ENCODE data around the gene SIAH3.

DNA sequence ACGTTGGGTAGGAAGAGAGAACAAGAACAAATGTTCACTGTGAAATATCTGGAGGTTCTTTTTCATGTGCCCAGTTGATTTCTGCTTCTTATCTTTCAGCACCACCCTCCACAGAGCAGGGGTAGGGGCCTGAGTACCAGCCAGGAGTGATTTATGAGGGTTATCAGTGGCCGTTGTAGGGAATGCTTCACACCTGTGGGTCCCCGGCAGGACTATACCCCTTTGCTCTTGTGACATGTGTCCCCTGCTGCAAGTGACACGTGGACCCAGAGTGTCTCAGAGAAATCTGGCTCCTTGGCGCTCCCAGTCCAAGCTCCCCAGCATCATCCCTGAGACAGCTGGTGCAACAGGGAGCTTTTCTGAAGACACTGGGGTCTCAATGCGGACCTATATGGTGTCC lies 29.7 kb downstream of the SIAH3 start:
- TF ChIP-seq MYNN (tag by site-specific recombination; IDR thresholded peaks at IDR 0.05; ENCODE audit: borderline replicate concordance) (no peak), ZNF292 (tag by site-specific recombination; IDR thresholded peaks at IDR 0.05; ENCODE audit: borderline replicate concordance, low read depth) (no peak), ZBTB21 (tag by site-specific recombination; IDR thresholded peaks at IDR 0.05) (no peak), SCRT1 (tag by site-specific recombination; IDR thresholded peaks at IDR 0.05; ENCODE audit: borderline replicate concordance) (no peak), ZBTB7A (tag by site-specific recombination; IDR thresholded peaks at IDR 0.05; ENCODE audit: low read depth) (no peak)
- TF ChIP-seq, protein P1, sequence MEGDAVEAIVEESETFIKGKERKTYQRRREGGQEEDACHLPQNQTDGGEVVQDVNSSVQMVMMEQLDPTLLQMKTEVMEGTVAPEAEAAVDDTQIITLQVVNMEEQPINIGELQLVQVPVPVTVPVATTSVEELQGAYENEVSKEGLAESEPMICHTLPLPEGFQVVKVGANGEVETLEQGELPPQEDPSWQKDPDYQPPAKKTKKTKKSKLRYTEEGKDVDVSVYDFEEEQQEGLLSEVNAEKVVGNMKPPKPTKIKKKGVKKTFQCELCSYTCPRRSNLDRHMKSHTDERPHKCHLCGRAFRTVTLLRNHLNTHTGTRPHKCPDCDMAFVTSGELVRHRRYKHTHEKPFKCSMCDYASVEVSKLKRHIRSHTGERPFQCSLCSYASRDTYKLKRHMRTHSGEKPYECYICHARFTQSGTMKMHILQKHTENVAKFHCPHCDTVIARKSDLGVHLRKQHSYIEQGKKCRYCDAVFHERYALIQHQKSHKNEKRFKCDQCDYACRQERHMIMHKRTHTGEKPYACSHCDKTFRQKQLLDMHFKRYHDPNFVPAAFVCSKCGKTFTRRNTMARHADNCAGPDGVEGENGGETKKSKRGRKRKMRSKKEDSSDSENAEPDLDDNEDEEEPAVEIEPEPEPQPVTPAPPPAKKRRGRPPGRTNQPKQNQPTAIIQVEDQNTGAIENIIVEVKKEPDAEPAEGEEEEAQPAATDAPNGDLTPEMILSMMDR (tag by site-specific recombination; IDR thresholded peaks at IDR 0.05) = no peak
- TF ChIP-seq, protein P2, sequence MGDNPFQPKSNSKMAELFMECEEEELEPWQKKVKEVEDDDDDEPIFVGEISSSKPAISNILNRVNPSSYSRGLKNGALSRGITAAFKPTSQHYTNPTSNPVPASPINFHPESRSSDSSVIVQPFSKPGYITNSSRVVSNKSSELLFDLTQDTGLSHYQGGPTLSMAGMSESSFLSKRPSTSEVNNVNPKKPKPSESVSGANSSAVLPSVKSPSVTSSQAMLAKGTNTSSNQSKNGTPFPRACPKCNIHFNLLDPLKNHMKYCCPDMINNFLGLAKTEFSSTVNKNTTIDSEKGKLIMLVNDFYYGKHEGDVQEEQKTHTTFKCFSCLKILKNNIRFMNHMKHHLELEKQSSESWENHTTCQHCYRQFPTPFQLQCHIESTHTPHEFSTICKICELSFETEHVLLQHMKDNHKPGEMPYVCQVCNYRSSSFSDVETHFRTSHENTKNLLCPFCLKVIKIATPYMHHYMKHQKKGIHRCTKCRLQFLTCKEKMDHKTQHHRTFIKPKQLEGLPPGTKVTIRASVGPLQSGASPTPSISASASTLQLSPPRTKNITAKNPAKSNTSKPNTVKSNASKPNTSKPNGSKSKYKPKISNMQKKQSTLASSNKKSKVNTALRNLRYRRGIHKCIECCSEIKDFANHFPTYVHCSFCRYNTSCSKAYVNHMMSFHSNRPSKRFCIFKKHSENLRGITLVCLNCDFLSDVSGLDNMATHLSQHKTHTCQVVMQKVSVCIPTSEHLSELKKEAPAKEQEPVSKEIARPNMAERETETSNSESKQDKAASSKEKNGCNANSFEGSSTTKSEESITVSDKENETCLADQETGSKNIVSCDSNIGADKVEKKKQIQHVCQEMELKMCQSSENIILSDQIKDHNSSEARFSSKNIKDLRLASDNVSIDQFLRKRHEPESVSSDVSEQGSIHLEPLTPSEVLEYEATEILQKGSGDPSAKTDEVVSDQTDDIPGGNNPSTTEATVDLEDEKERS (tag by site-specific recombination; IDR thresholded peaks at IDR 0.05) = no peak
- TF ChIP-seq, protein P3, sequence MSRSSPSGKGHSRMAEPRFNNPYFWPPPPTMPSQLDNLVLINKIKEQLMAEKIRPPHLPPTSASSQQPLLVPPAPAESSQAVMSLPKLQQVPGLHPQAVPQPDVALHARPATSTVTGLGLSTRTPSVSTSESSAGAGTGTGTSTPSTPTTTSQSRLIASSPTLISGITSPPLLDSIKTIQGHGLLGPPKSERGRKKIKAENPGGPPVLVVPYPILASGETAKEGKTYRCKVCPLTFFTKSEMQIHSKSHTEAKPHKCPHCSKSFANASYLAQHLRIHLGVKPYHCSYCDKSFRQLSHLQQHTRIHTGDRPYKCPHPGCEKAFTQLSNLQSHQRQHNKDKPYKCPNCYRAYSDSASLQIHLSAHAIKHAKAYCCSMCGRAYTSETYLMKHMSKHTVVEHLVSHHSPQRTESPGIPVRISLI (tag by site-specific recombination; IDR thresholded peaks at IDR 0.05) = no peak
- TF ChIP-seq, protein P4, sequence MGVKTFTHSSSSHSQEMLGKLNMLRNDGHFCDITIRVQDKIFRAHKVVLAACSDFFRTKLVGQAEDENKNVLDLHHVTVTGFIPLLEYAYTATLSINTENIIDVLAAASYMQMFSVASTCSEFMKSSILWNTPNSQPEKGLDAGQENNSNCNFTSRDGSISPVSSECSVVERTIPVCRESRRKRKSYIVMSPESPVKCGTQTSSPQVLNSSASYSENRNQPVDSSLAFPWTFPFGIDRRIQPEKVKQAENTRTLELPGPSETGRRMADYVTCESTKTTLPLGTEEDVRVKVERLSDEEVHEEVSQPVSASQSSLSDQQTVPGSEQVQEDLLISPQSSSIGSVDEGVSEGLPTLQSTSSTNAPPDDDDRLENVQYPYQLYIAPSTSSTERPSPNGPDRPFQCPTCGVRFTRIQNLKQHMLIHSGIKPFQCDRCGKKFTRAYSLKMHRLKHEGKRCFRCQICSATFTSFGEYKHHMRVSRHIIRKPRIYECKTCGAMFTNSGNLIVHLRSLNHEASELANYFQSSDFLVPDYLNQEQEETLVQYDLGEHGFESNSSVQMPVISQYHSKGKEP (tag by site-specific recombination; IDR thresholded peaks at IDR 0.05) = no peak
- TF ChIP-seq, protein P5, sequence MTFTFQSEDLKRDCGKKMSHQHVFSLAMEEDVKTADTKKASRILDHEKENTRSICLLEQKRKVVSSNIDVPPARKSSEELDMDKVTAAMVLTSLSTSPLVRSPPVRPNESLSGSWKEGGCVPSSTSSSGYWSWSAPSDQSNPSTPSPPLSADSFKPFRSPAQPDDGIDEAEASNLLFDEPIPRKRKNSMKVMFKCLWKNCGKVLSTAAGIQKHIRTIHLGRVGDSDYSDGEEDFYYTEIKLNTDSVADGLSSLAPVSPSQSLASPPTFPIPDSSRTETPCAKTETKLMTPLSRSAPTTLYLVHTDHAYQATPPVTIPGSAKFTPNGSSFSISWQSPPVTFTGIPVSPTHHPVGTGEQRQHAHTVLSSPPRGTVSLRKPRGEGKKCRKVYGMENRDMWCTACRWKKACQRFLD (tag by site-specific recombination; IDR thresholded peaks at IDR 0.05) = no peak
